Peyer's patch (tissue), 4 donors: ENCODE measurements around the gene DYRK1A.

Experiments
- POLR2A ChIP-seq, 2 donors: fragments of 450-650 bp; IDR thresholded peaks; one replicate each; pipeline ENCODE4 v1.5.1; 2017; ENCODE audit warnings: antibody characterized with exemption in 2 of 2, mild to moderate bottlenecking in 2 of 2, moderate library complexity in 2 of 2
- TF ChIP-seq, protein P1 (sequence below), 6 experiments: fragments of 450-650 bp in 4 of 6; fragments of 200-600 bp in 2 of 6; sonication (generic) in 1 of 6; IDR thresholded peaks; one replicate each; pipeline ENCODE4 v1.5.1; 2017 to 2019; ENCODE audit warnings: antibody characterized with exemption in 6 of 6, mild to moderate bottlenecking in 3 of 6, moderate library complexity in 1 of 6

DNA sequence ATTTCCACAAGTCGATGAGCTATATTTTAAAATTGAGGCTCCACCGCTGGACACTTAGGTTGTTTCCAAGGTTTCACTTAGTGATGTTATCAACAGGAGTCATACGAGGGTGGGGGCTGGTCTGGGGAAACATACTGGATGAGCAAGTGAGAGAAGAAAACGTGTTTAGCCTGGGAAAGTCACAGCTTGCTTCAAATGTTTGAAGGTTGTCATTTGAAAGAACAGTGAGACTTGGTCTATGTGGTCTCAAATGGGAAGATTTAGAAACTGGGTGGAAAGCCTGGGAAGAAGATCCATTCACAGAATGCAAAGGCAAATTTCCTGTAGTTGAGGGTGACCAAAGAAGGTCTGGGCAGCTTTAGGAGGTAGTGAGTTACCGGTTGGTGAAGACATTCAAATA lies 9.9 kb upstream of the DYRK1A start:
- TF ChIP-seq POLR2A (IDR thresholded peaks at IDR 0.05), result no peak
- TF ChIP-seq, protein P1, sequence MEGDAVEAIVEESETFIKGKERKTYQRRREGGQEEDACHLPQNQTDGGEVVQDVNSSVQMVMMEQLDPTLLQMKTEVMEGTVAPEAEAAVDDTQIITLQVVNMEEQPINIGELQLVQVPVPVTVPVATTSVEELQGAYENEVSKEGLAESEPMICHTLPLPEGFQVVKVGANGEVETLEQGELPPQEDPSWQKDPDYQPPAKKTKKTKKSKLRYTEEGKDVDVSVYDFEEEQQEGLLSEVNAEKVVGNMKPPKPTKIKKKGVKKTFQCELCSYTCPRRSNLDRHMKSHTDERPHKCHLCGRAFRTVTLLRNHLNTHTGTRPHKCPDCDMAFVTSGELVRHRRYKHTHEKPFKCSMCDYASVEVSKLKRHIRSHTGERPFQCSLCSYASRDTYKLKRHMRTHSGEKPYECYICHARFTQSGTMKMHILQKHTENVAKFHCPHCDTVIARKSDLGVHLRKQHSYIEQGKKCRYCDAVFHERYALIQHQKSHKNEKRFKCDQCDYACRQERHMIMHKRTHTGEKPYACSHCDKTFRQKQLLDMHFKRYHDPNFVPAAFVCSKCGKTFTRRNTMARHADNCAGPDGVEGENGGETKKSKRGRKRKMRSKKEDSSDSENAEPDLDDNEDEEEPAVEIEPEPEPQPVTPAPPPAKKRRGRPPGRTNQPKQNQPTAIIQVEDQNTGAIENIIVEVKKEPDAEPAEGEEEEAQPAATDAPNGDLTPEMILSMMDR (IDR thresholded peaks at IDR 0.05), result no peak
